Peyer's patch (tissue), 4 donors: ENCODE measurements around the gene GPR21. TPM values are rescaled to one million over a fixed set of nuclear protein-coding genes. Genes with fewer than 3 reads are reported as not detected.

Experiments used
- DNase-seq, 3 donors: peaks; one replicate each; pipeline ENCODE4 v3.0.0-alpha.2; 2017 to 2019
- H3K27ac ChIP-seq, 4 donors: fragments of 200-600 bp; sonication (generic); one replicate each; pipeline ENCODE4 v1.5.1; 2016 to 2019
- H3K27me3 ChIP-seq, 2 donors: fragments of 200-600 bp; sonication (generic); one replicate each; pipeline ENCODE4 v1.5.1; 2019
- H3K36me3 ChIP-seq, 3 donors: fragments of 200-600 bp; sonication (generic); one replicate each; pipeline ENCODE4 v1.5.1; 2016 to 2019
- H3K4me1 ChIP-seq, 4 donors: fragments of 200-600 bp; sonication (generic); one replicate each; pipeline ENCODE4 v1.5.1; 2016 to 2019
- H3K4me3 ChIP-seq, 4 donors: fragments of 200-600 bp; sonication (generic); 1 replicate in 3 of 4; 2 replicates in 1 of 4; pipeline ENCODE4 v1.5.1; 2016 to 2019; ENCODE audit warnings: mild to moderate bottlenecking in 1 of 4
- H3K9me3 ChIP-seq, 4 donors: fragments of 200-600 bp; sonication (generic); one replicate each; pipeline ENCODE4 v1.5.1; 2016 to 2019; ENCODE audit warnings: mild to moderate bottlenecking in 1 of 4
- POLR2A ChIP-seq, 2 donors: fragments of 450-650 bp; IDR thresholded peaks; one replicate each; pipeline ENCODE4 v1.5.1; 2017; ENCODE audit warnings: antibody characterized with exemption in 2 of 2, mild to moderate bottlenecking in 2 of 2, moderate library complexity in 2 of 2
- total RNA-seq, 4 donors: library from RNA; depleted of rRNA; stranded (reverse); fragments of >200 nt; gene quantifications; one replicate each; pipeline ENCODE4 v1.1.0, GENCODE V29; 2016
- TF ChIP-seq, protein P1 (sequence below), 6 experiments: fragments of 450-650 bp in 4 of 6; fragments of 200-600 bp in 2 of 6; sonication (generic) in 1 of 6; IDR thresholded peaks; one replicate each; pipeline ENCODE4 v1.5.1; 2017 to 2019; ENCODE audit warnings: antibody characterized with exemption in 6 of 6, mild to moderate bottlenecking in 3 of 6, moderate library complexity in 1 of 6

GPR21 gene
- total RNA-seq, 4 donors from 2014 or later = 1.9 to 2.5 (median 1.9) TPM; not detected in 1

DNA sequence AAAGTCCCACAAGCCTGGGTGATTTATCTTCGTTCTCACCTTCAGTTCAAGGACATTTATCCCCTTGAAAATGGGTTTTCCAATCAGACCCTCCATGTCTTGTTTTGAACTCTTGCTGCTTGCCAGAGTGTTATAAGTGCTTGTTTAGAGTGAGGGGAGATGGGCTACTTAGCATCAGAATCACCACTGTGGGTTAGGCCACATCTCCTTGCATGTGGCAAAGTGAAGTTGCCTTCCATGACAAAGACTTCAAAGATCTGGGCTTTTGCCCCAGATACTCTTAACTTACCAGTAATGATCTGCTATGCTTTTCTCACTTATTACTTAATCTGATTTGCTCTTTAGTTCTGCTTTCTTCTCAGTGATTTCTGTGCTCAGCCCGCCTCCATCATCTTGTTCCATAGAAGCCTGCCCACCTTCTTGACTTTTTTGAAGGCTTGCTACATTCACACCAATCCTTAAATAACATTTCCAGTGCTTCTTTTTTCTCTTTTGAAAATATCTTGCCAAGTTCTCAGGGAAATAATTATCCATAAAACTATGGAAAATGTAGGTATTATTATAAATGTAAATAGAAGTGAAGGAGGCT is 39.0 kb downstream of the GPR21 start:
- DNase-seq = no peak
- no peaks in the 10 kb centered on the region for H3K9me3 ChIP-seq
- no peaks in the 10 kb centered on the region for H3K27me3 ChIP-seq
- H3K4me1 ChIP-seq = no peaks in the 10 kb centered on the region
- H3K36me3 ChIP-seq = peaks cover 0 to 32% (median 0%) of the 10 kb centered on the region in 3 donors
- TF ChIP-seq, protein P1, sequence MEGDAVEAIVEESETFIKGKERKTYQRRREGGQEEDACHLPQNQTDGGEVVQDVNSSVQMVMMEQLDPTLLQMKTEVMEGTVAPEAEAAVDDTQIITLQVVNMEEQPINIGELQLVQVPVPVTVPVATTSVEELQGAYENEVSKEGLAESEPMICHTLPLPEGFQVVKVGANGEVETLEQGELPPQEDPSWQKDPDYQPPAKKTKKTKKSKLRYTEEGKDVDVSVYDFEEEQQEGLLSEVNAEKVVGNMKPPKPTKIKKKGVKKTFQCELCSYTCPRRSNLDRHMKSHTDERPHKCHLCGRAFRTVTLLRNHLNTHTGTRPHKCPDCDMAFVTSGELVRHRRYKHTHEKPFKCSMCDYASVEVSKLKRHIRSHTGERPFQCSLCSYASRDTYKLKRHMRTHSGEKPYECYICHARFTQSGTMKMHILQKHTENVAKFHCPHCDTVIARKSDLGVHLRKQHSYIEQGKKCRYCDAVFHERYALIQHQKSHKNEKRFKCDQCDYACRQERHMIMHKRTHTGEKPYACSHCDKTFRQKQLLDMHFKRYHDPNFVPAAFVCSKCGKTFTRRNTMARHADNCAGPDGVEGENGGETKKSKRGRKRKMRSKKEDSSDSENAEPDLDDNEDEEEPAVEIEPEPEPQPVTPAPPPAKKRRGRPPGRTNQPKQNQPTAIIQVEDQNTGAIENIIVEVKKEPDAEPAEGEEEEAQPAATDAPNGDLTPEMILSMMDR (IDR thresholded peaks at IDR 0.05) = no peak
- TF ChIP-seq POLR2A (IDR thresholded peaks at IDR 0.05) = no peak
- H3K4me3 ChIP-seq = no peak overlapping the region
- no peak overlapping the region for H3K27ac ChIP-seq

DNA sequence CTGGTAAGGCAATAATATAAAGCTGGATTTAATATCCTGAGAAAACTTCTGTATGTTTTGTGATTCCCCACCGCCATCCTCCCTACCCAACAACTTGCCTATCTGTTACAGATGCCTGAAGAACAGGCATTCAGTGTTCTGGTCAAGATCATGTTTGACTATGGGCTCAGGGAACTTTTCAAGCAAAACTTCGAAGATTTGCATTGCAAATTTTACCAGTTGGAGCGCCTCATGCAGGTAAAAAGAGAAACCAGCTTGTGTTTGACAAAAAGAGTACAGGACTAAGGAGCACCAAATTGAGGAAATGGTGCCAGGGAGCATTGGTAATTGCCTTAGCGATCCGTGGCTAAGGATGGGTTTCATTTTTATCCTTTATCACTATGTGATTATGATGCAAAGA is 40.0 kb downstream of the GPR21 start:
- Histone ChIP-seq H3K9me3 (no peaks in the 10 kb centered on the region), H3K27ac (peak overlapping the region in 2 of 4 donors; percentile 4 to 27), H3K4me3 (no peak overlapping the region), H3K27me3 (no peaks in the 10 kb centered on the region), H3K36me3 (peaks cover 0 to 27% (median 0%) of the 10 kb centered on the region in 3 donors), H3K4me1 (no peaks in the 10 kb centered on the region)
- DNase-seq = no peak
- TF ChIP-seq POLR2A (IDR thresholded peaks at IDR 0.05) = no peak
- TF ChIP-seq, protein P1 (IDR thresholded peaks at IDR 0.05) = no peak

DNA sequence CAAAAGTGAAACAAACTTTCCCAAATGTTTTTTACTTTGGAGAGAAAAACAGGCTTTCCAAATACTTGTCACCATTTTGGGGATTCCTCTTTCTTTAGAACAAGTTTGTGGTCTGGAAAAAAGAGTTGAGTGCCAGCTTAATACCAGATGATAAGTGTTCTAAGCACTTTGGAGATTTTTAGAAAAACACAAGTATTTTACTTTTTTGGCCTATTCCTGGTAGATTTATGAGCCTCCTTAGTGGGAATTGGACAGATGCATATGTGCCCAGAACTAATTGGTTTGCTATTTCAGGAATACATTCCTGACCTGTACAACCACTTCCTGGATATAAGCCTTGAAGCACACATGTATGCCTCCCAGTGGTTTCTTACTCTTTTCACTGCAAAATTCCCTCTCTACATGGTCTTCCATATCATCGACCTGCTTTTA is 40.5 kb downstream of the GPR21 start:
- TF ChIP-seq POLR2A (IDR thresholded peaks at IDR 0.05) = no peak
- TF ChIP-seq, protein P1 (IDR thresholded peaks at IDR 0.05) = no peak
- Histone ChIP-seq H3K9me3 (no peaks in the 10 kb centered on the region), H3K36me3 (peaks cover 0 to 27% (median 0%) of the 10 kb centered on the region in 3 donors), H3K27me3 (no peaks in the 10 kb centered on the region), H3K27ac (peak overlapping the region in 1 of 4 donors; percentile 27), H3K4me1 (no peaks in the 10 kb centered on the region), H3K4me3 (no peak overlapping the region)
- DNase-seq = no peak

DNA sequence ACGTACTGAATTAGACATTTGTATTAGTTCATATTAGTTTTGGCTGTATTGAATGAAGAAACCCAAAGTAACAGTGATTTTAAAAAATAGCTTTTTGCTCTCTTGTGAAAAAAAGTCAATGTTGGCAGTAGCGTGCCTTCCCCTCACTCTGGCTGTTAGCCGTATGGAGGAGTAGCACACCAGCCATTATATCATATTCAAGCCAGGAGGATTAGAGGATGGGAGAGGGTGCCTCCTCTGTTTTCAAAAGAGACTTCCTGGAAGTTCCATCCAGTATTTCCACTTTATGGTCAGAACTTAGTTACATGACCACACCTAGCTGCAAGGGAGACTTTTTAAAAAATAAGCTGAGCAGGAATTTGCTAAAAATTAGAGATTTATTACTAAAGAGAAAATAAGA is 41.2 kb downstream of the GPR21 start:
- TF ChIP-seq, protein P1 (IDR thresholded peaks at IDR 0.05) = no peak
- TF ChIP-seq POLR2A (IDR thresholded peaks at IDR 0.05) = no peak
- Histone ChIP-seq H3K36me3 (peaks cover 0 to 30% (median 0%) of the 10 kb centered on the region in 3 donors), H3K4me1 (no peaks in the 10 kb centered on the region), H3K4me3 (no peak overlapping the region), H3K9me3 (no peaks in the 10 kb centered on the region), H3K27me3 (no peaks in the 10 kb centered on the region), H3K27ac (no peak overlapping the region)
- DNase-seq = no peak

DNA sequence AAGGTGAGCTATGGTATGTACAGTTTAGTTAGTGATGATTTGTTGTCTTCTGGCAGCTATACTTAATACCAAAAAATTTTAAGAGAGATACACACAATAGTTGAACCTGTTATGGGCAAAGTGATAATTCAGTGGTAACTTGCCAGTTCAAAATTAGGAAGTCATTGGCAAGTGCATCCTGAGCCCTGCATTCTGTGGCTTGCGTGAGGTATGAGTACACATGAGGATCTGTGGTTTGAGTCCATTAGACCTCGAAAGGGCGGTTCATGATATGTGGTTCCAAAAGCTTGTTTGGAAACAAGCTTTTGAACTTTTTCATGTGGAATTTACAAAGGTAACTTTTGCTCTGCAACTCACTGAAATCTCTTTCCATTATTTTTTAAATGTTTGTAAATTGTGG is 47.0 kb downstream of the GPR21 start:
- peaks cover 0 to 58% (median 0%) of the 10 kb centered on the region in 3 donors for H3K36me3 ChIP-seq
- no peaks in the 10 kb centered on the region for H3K9me3 ChIP-seq
- no peak overlapping the region for H3K27ac ChIP-seq
- no peaks in the 10 kb centered on the region for H3K4me1 ChIP-seq
- H3K27me3 ChIP-seq = no peaks in the 10 kb centered on the region
- no peak for TF ChIP-seq POLR2A (IDR thresholded peaks at IDR 0.05)
- TF ChIP-seq, protein P1 (IDR thresholded peaks at IDR 0.05) = no peak
- no peak overlapping the region for H3K4me3 ChIP-seq
- no peak for DNase-seq
